ENCODE measurements around the gene SPNS1.

SPNS1 gene

DNA sequence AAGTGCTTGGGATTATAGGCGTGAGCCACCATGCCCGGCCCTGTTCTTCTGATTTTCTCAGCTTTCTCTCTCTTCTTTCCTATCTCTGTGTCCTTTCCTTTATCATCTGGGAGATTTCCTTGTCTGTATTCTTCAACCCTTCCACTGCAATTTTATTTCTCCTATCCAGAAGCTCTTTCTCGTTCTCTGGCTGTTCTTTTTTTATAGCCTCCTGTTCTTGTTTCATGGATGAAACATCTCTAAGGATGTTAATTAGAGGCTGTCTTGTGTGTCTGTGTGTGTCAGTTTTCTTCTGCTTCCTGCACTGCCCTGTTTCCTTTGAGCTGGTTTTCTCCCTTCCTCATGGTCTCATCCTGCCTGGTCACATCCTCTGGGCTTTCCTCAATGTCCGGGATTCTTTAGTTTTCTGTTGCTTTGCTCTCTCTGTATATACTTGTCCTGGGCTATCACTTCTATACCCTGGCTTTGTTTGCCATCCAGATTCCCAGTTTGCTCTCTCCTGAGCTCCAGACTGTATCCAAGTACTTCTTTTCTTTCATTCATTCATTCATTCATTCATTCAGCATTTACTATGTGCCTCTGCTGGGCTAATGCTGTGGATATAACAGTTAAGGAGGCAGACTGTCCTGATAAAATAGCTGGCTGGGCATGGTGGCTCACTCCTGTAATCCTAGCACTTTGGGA lies 12.7 kb downstream of the SPNS1 start:
- Histone ChIP-seq H2AFZ (ENCODE audit: low read length) (no peak overlapping the region), H3K9me2 (replicated peaks; ENCODE audit: insufficient read depth, low read length) (no peaks in the 10 kb centered on the region), H4K20me1 (ENCODE audit: insufficient read depth, low read length) (no peaks in the 10 kb centered on the region), H3K4me1 (ENCODE audit: low read length) (peaks cover 13% of the 10 kb centered on the region), H3K27ac (ENCODE audit: low read length) (no peak overlapping the region), H3K9ac (ENCODE audit: low read length) (no peak overlapping the region), H3K9me3 (replicated peaks; ENCODE audit: insufficient read depth, low read length) (no peaks in the 10 kb centered on the region), H3K27me3 (replicated peaks; ENCODE audit: insufficient read depth, low read length) (no peaks in the 10 kb centered on the region), H3F3A (ENCODE audit: insufficient read depth, low read length) (no peaks in the 10 kb centered on the region), H3K36me3 (replicated peaks; ENCODE audit: insufficient read depth, low read length) (no peaks in the 10 kb centered on the region), H3K4me3 (ENCODE audit: low read length) (no peak overlapping the region), H3K79me2 (ENCODE audit: low read length) (peaks cover 9% of the 10 kb centered on the region; the same call in 1 of the 2 replicates), H3K4me2 (ENCODE audit: low read depth, low read length) (no peak overlapping the region)
- TF ChIP-seq, protein P1, sequence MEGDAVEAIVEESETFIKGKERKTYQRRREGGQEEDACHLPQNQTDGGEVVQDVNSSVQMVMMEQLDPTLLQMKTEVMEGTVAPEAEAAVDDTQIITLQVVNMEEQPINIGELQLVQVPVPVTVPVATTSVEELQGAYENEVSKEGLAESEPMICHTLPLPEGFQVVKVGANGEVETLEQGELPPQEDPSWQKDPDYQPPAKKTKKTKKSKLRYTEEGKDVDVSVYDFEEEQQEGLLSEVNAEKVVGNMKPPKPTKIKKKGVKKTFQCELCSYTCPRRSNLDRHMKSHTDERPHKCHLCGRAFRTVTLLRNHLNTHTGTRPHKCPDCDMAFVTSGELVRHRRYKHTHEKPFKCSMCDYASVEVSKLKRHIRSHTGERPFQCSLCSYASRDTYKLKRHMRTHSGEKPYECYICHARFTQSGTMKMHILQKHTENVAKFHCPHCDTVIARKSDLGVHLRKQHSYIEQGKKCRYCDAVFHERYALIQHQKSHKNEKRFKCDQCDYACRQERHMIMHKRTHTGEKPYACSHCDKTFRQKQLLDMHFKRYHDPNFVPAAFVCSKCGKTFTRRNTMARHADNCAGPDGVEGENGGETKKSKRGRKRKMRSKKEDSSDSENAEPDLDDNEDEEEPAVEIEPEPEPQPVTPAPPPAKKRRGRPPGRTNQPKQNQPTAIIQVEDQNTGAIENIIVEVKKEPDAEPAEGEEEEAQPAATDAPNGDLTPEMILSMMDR (IDR thresholded peaks at IDR 0.05; ENCODE audit: low read length) = no peak
- TF ChIP-seq EZH2 (optimal IDR thresholded peaks at IDR 0.05; ENCODE audit: low read depth, low read length) (no peak), EZH2phosphoT487 (IDR thresholded peaks at IDR 0.05; ENCODE audit: low read length) (no peak)
- DNase-seq = no peak

DNA sequence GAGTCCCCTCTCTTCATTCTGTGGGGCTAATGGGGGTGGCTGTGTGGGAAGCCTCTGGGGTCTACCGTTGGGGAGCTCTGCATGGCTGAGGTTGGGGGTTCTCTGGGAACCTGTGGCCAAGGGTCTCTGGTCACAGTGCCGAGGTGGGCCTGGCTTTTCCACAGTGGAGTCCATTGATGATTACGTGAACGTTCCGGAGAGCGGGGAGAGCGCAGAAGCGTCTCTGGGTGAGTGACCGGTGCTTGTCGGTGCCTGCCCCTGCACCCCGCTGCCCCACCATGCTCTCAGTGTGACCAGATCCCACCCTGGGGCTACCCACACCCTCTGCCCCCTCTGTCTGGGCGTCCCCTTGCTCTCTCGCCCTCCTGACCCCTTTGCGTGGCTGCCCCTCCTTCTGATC lies 14.8 kb downstream of the SPNS1 start:
- Histone ChIP-seq H3K4me1 (ENCODE audit: low read length) (peaks cover 8% of the 10 kb centered on the region), H3K9me2 (replicated peaks; ENCODE audit: insufficient read depth, low read length) (no peaks in the 10 kb centered on the region), H3K4me3 (ENCODE audit: low read length) (no peak overlapping the region), H3K9ac (ENCODE audit: low read length) (no peak overlapping the region), H3K27me3 (replicated peaks; ENCODE audit: insufficient read depth, low read length) (no peaks in the 10 kb centered on the region), H3K79me2 (ENCODE audit: low read length) (peaks cover 9% of the 10 kb centered on the region; the same call in 1 of the 2 replicates), H2AFZ (ENCODE audit: low read length) (no peak overlapping the region), H3K36me3 (replicated peaks; ENCODE audit: insufficient read depth, low read length) (no peaks in the 10 kb centered on the region), H3K4me2 (ENCODE audit: low read depth, low read length) (no peak overlapping the region), H3F3A (ENCODE audit: insufficient read depth, low read length) (no peaks in the 10 kb centered on the region), H3K27ac (ENCODE audit: low read length) (no peak overlapping the region), H4K20me1 (ENCODE audit: insufficient read depth, low read length) (no peaks in the 10 kb centered on the region), H3K9me3 (replicated peaks; ENCODE audit: insufficient read depth, low read length) (no peaks in the 10 kb centered on the region)
- no peak for DNase-seq
- no peak for TF ChIP-seq EZH2 (optimal IDR thresholded peaks at IDR 0.05; ENCODE audit: low read depth, low read length)
- no peak for TF ChIP-seq EZH2phosphoT487 (IDR thresholded peaks at IDR 0.05; ENCODE audit: low read length)
- TF ChIP-seq, protein P1 (IDR thresholded peaks at IDR 0.05; ENCODE audit: low read length) = no peak

DNA sequence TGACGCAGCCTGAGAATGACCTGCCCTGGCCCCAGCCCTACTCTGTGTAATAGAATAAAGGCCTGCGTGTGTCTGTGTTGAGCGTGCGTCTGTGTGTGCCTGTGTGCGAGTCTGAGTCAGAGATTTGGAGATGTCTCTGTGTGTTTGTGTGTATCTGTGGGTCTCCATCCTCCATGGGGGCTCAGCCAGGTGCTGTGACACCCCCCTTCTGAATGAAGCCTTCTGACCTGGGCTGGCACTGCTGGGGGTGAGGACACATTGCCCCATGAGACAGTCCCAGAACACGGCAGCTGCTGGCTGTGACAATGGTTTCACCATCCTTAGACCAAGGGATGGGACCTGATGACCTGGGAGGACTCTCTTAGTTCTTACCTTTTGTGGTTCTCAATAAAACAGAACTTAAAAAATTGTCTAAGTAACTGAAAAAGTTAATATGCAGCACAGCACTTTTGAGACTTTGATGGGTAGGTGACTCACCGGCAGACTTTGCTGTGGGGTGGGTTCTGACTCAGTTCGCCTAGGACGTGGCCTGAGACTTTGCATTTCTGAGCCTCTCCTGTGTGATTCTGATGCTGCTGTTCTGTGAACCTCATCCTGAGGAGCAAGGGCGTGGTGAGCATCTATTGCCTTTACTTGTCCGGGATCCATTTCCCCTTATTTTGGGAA lies 15.9 kb downstream of the SPNS1 start:
- Histone ChIP-seq H3K9ac (ENCODE audit: low read length) (no peak overlapping the region), H4K20me1 (ENCODE audit: insufficient read depth, low read length) (no peaks in the 10 kb centered on the region), H3K79me2 (ENCODE audit: low read length) (peaks cover 4% of the 10 kb centered on the region; the same call in 1 of the 2 replicates), H2AFZ (ENCODE audit: low read length) (no peak overlapping the region), H3K9me3 (replicated peaks; ENCODE audit: insufficient read depth, low read length) (no peaks in the 10 kb centered on the region), H3K9me2 (replicated peaks; ENCODE audit: insufficient read depth, low read length) (no peaks in the 10 kb centered on the region), H3K4me2 (ENCODE audit: low read depth, low read length) (no peak overlapping the region), H3K4me1 (ENCODE audit: low read length) (0 out of 2 replicates have a peak, but pooled peaks cover 2% of the 10 kb centered on the region), H3K4me3 (ENCODE audit: low read length) (no peak overlapping the region), H3K27ac (ENCODE audit: low read length) (no peak overlapping the region), H3F3A (ENCODE audit: insufficient read depth, low read length) (no peaks in the 10 kb centered on the region), H3K27me3 (replicated peaks; ENCODE audit: insufficient read depth, low read length) (no peaks in the 10 kb centered on the region), H3K36me3 (replicated peaks; ENCODE audit: insufficient read depth, low read length) (no peaks in the 10 kb centered on the region)
- no peak for DNase-seq
- TF ChIP-seq EZH2 (optimal IDR thresholded peaks at IDR 0.05; ENCODE audit: low read depth, low read length) (no peak), EZH2phosphoT487 (IDR thresholded peaks at IDR 0.05; ENCODE audit: low read length) (no peak)
- TF ChIP-seq, protein P1 (IDR thresholded peaks at IDR 0.05; ENCODE audit: low read length) = no peak
